H1 (cell line): Measurements from ENCODE around the gene PDXDC1. TPM values are rescaled to one million over a fixed set of nuclear protein-coding genes. Genes with fewer than 3 reads are reported as not detected.

ENCODE experiments used
- GTF2F1 ChIP-seq: IDR thresholded peaks from 2 replicates; pipeline ENCODE4 v1.6.1; 2012; ENCODE audit warnings: low read depth, low read length, improper control_type of control experiment, borderline replicate concordance
- NRF1 ChIP-seq: IDR thresholded peaks from 2 replicates; pipeline ENCODE4 v1.6.1; 2011; ENCODE audit warnings: mild to moderate bottlenecking, low read depth, low read length, improper control_type of control experiment
- RBBP5 ChIP-seq: IDR thresholded peaks from 2 replicates; pipeline ENCODE4 v1.7.1; 2012; ENCODE audit warnings: low read depth, mild to moderate bottlenecking, inconsistent platforms, low read length, moderate library complexity, borderline replicate concordance
- polyA plus RNA-seq, 7 experiments: library from polyadenylated mRNA; depleted of rRNA in 3 of 7; stranded (reverse) in 5 of 7; unstranded in 2 of 7; fragments of >200 nt in 5 of 7; fragments of 200-250 nt in 2 of 7; gene quantifications; 1 replicate in 5 of 7; 2 replicates in 1 of 7; 4 replicates in 1 of 7; pipeline versions ENCODE4 v1.2.1 to v1.2.3, GENCODE V29; 2011 to 2013; ENCODE audit warnings: missing spikeins in 2 of 7, mixed read lengths in 2 of 7
- total RNA-seq: library from RNA; stranded (reverse); fragmentation: NEBNext Ultra II Directional; extraction: Animal tissue kit (Norgen Biotek cat#: 25700); gene quantifications from 2 replicates; pipeline ENCODE4 v1.2.1, GENCODE V29; 2021
- TF ChIP-seq, protein P1 (sequence below), 3 experiments: IDR thresholded peaks; 1 replicate in 2 of 3; 2 replicates in 1 of 3; pipeline versions ENCODE4 v1.5.1 to v1.6.1; 2011; ENCODE audit warnings: low read length in 3 of 3, mild to moderate bottlenecking in 3 of 3, inconsistent platforms in 2 of 3, low read depth in 1 of 3, moderate library complexity in 1 of 3; ENCODE audit not compliant: insufficient read depth in 1 of 3; ENCODE audit errors: control extremely low read depth in 1 of 3

PDXDC1 gene
- total and polyA plus RNA-seq, 2 of the 8 experiments (the other 6 are each of a cell fraction or from before 2014, with no cell fraction given): 56.6 to 118 TPM

DNA sequence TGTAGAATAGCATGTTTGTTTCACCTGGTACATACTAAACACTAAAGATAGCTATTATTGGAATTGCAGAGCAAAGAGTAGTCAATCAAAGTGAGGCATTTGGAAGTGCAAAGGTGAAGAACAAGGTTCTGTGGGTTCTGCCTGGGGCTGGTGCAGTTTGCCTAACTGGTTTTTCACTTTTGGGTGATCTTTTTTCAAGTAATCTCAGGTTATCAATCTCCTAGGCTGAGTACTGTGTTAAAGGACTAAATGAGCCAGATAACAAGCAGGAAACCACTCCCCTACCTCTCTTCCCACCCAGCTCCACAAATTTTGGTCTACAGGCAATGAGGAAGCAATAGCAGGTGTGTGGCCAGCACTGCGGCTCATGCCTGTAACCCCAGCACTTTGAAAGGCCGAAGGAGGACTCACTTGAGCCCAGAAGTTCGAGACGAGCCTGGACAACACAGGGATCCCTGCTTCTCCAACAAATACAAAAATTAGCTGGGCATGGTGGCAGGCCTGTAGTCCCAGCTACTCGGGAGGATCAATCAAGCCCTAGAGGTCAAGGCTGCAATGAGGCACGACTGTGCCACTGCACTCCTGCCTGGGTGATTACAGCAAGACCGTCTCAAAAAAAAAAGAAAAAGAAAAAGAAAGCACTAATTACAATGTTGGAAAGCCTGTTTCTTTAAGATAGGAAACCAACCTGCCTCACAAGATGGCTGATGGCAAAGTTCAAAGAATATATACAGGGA, 83.0 kb downstream of the PDXDC1 start (continued):
- no peak for TF ChIP-seq GTF2F1
- TF ChIP-seq, protein P1, sequence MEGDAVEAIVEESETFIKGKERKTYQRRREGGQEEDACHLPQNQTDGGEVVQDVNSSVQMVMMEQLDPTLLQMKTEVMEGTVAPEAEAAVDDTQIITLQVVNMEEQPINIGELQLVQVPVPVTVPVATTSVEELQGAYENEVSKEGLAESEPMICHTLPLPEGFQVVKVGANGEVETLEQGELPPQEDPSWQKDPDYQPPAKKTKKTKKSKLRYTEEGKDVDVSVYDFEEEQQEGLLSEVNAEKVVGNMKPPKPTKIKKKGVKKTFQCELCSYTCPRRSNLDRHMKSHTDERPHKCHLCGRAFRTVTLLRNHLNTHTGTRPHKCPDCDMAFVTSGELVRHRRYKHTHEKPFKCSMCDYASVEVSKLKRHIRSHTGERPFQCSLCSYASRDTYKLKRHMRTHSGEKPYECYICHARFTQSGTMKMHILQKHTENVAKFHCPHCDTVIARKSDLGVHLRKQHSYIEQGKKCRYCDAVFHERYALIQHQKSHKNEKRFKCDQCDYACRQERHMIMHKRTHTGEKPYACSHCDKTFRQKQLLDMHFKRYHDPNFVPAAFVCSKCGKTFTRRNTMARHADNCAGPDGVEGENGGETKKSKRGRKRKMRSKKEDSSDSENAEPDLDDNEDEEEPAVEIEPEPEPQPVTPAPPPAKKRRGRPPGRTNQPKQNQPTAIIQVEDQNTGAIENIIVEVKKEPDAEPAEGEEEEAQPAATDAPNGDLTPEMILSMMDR (IDR thresholded peaks at IDR 0.05; ENCODE audit: control extremely low read depth in 1 of 3, insufficient read depth in 1 of 3, low read depth in 1 of 3, low read length in 3 of 3): no peak
- TF ChIP-seq NRF1: no peak
- no peak for TF ChIP-seq RBBP5
- TF ChIP-seq, all 59 proteins: peak for 0
